ENCODE results near the gene CNN3. TPM values are rescaled to one million over a fixed set of nuclear protein-coding genes. Genes with fewer than 3 reads are reported as not detected.

Gene CNN3
- total RNA-seq, 4 donors from 2014 or later: 22.4 to 96.2 (median 59.7) TPM

GRCh38 chr1:94936861-94937620, 10.1 kb upstream of the CNN3 start:
- DNase-seq: no peak
- peaks cover 0 to 12% (median 3%) of the 10 kb centered on the region in 4 donors for H3K4me1 ChIP-seq
- intact Hi-C loops (cut with DNase I; ENCODE audit: low total_unique reads): no loop called here
- WGBS, 2 donors (ENCODE audit: low coverage in 1 of 2): 63 to 66% methylated on average over 5 of the region's 5 CpGs
- H3K27me3 ChIP-seq: no peaks in the 10 kb centered on the region
- no peaks in the 10 kb centered on the region for H3K9me3 ChIP-seq
- TF ChIP-seq CTCF (IDR thresholded peaks at IDR 0.05) (no peak), POLR2AphosphoS5 (IDR thresholded peaks at IDR 0.05) (no peak)
- no peak overlapping the region for H3K4me3 ChIP-seq
- peak overlapping the region in 1 of 4 donors; percentile 58 for H3K27ac ChIP-seq
- no peaks in the 10 kb centered on the region for H3K36me3 ChIP-seq
- in situ Hi-C loops (cut with MboI; ENCODE audit: low pct_ligation_motif_present in 1 of 4, low pct_unique_long_range_greater_than_20kb in 1 of 4, low sequenced_read_pairs in 3 of 4): loop anchor here in 1 of 4 donors (25.0 kb wide), 1 partner anchor 100 kb away; no protein-coding TSS in a partner anchor

- peak overlapping the region in 1 of 4 donors; percentile 58 for H3K27ac ChIP-seq
Measured at GRCh38 chr1:94935476-94935875, 8.6 kb upstream of the CNN3 start.

GRCh38 chr1:94935034-94935433, 8.1 kb upstream of the CNN3 start:
- no peak for DNase-seq
- Histone ChIP-seq H3K4me3 (no peak overlapping the region), H3K27me3 (no peaks in the 10 kb centered on the region), H3K27ac (no peak overlapping the region), H3K36me3 (no peaks in the 10 kb centered on the region), H3K9me3 (no peaks in the 10 kb centered on the region), H3K4me1 (peaks cover 0 to 23% (median 8%) of the 10 kb centered on the region in 4 donors)
- in situ Hi-C loops (cut with MboI; ENCODE audit: low pct_ligation_motif_present in 1 of 4, low pct_unique_long_range_greater_than_20kb in 1 of 4, low sequenced_read_pairs in 3 of 4) (loop anchor here in 1 of 4 donors (25.0 kb wide), 1 partner anchor 102 kb away; no protein-coding TSS in a partner anchor), intact Hi-C loops (cut with DNase I; ENCODE audit: low total_unique reads) (no loop called here)
- no peak for TF ChIP-seq POLR2A (IDR thresholded peaks at IDR 0.05)
- TF ChIP-seq EP300 (IDR thresholded peaks at IDR 0.05; ENCODE audit: low read depth): no peak
- no peak for TF ChIP-seq POLR2AphosphoS5 (IDR thresholded peaks at IDR 0.05)
- no peak for TF ChIP-seq CTCF (IDR thresholded peaks at IDR 0.05)
- 43 to 70% methylated on average over 1 of the region's 1 CpG for WGBS, 2 donors (ENCODE audit: low coverage in 1 of 2)

More at GRCh38 chr1:94935476-94935875, 8.6 kb upstream of the CNN3 start:
- peaks cover 0 to 20% (median 6%) of the 10 kb centered on the region in 4 donors for H3K4me1 ChIP-seq
- WGBS, 2 donors (ENCODE audit: low coverage in 1 of 2): 50% methylated on average over 1 of the region's 1 CpG
- no peak for DNase-seq
- H3K27me3 ChIP-seq: no peaks in the 10 kb centered on the region
- H3K4me3 ChIP-seq: no peak overlapping the region
- TF ChIP-seq POLR2AphosphoS5 (IDR thresholded peaks at IDR 0.05): no peak
- TF ChIP-seq CTCF (IDR thresholded peaks at IDR 0.05): no peak
- no peak for TF ChIP-seq EP300 (IDR thresholded peaks at IDR 0.05; ENCODE audit: low read depth)
- TF ChIP-seq POLR2A (IDR thresholded peaks at IDR 0.05): no peak
- H3K9me3 ChIP-seq: no peaks in the 10 kb centered on the region
- H3K36me3 ChIP-seq: no peaks in the 10 kb centered on the region
- in situ Hi-C loops (cut with MboI; ENCODE audit: low pct_ligation_motif_present in 1 of 4, low pct_unique_long_range_greater_than_20kb in 1 of 4, low sequenced_read_pairs in 3 of 4) (loop anchor here in 1 of 4 donors (25.0 kb wide), 1 partner anchor 102 kb away; no protein-coding TSS in a partner anchor), intact Hi-C loops (cut with DNase I; ENCODE audit: low total_unique reads) (no loop called here)

- no peaks in the 10 kb centered on the region for H3K27me3 ChIP-seq
- in situ Hi-C loops (cut with MboI; ENCODE audit: low pct_ligation_motif_present in 1 of 4, low pct_unique_long_range_greater_than_20kb in 1 of 4, low sequenced_read_pairs in 3 of 4): loop anchor here in 1 of 4 donors (25.0 kb wide), 1 partner anchor 103 kb away; no protein-coding TSS in a partner anchor
- H3K4me1 ChIP-seq: peaks cover 0 to 27% (median 12%) of the 10 kb centered on the region in 4 donors
- TF ChIP-seq POLR2A (IDR thresholded peaks at IDR 0.05) (no peak), CTCF (IDR thresholded peaks at IDR 0.05) (no peak), EP300 (IDR thresholded peaks at IDR 0.05; ENCODE audit: low read depth) (no peak), POLR2AphosphoS5 (IDR thresholded peaks at IDR 0.05) (no peak)
- WGBS, 2 donors (ENCODE audit: low coverage in 1 of 2): 85 to 92% methylated on average over 2 of the region's 2 CpGs
- no peaks in the 10 kb centered on the region for H3K9me3 ChIP-seq
- no peak for DNase-seq
- H3K4me3 ChIP-seq: no peak overlapping the region
- H3K27ac ChIP-seq: no peak overlapping the region
- intact Hi-C loops (cut with DNase I; ENCODE audit: low total_unique reads): no loop called here
- no peaks in the 10 kb centered on the region for H3K36me3 ChIP-seq
Measured at GRCh38 chr1:94934551-94934950, 7.6 kb upstream of the CNN3 start.

All from transverse colon (tissue), 4 donors.